HCT116 (cell line): ENCODE measurements around the gene MTREX. TPM values are rescaled to one million over a fixed set of nuclear protein-coding genes. Genes with fewer than 3 reads are reported as not detected.
A peak's percentile ranks its signal among the peaks of the same experiment; 100 is the strongest.

Experiments used
- ATAC-seq: fragments of 200-7000 bp; cut with Tn5 transposase; 2 replicates; pipeline ENCODE4 v1.9.1; 2020; ENCODE audit warnings: mild to moderate bottlenecking, moderate library complexity
- BruUV-seq: library from RNA; stranded (reverse); fragments of 400-500 nt; replicated peaks from 2 replicates; lab custom pipeline; 2021; lab: Mats Ljungman, UMichigan
- CTCF ChIA-PET: fragments of 300-600 bp; sonication (Branson Sonifier 250); formaldehyde crosslinking; loops from one replicate; lab custom pipeline; 2021; ENCODE audit warnings: antibody characterized with exemption; lab: Charles Lee
- POLR2A ChIA-PET: fragments of 300-600, 350-600 bp; sonication (Branson Sonifier 250); formaldehyde crosslinking; loops from one replicate; lab custom pipeline; 2021; ENCODE audit warnings: antibody characterized with exemption; lab: Charles Lee
- RAD21 ChIA-PET, 2 experiments: fragments of 300-600 bp; sonication (Branson Sonifier 250); formaldehyde crosslinking; loops; one replicate each; lab custom pipeline; 2023; ENCODE audit warnings: low total read pairs in 2 of 2; ENCODE audit not compliant: uncharacterized antibody in 2 of 2, unreplicated experiment in 2 of 2, low non-redundant PET in 1 of 2; lab: Charles Lee
- DNase-seq: peaks from one replicate; pipeline ENCODE4 v3.0.0-alpha.2; 2010; ENCODE audit warnings: low read depth, low spot score
- H2AFZ ChIP-seq: fragments of 200-600 bp; shearing (Covaris generic), sonication (generic); 2 replicates; pipeline ENCODE4 v1.6.1; 2017; ENCODE audit warnings: low read depth, mixed run types, mixed read lengths, antibody characterized with exemption, low read length; ENCODE audit not compliant: poor library complexity, severe bottlenecking
- H3K27ac ChIP-seq: 2 replicates; pipeline ENCODE4 v1.5.1; 2012; ENCODE audit warnings: low read depth, low read length
- H3K27me3 ChIP-seq: fragments of 200-600 bp; sonication (generic); 2 replicates; pipeline ENCODE4 v1.6.1; 2016; ENCODE audit warnings: mixed run types, low read length, mixed read lengths; ENCODE audit not compliant: insufficient read depth
- H3K36me3 ChIP-seq, 2 experiments: fragments of 200-500 bp in 1 of 2; fragments of 200-600 bp in 1 of 2; sonication (Bioruptor generic) in 1 of 2; sonication (generic) in 1 of 2; 2 replicates each; pipeline versions ENCODE4 v1.5.1 to v1.6.1; 2014 to 2016; ENCODE audit warnings: low read length in 2 of 2, inconsistent platforms in 1 of 2, mixed read lengths in 1 of 2, mixed run types in 1 of 2; ENCODE audit not compliant: insufficient read depth in 2 of 2, control insufficient read depth in 1 of 2
- H3K4me1 ChIP-seq, 2 experiments: fragments of 200-600 bp in 1 of 2; sonication (generic) in 1 of 2; 2 replicates each; pipeline versions ENCODE4 v1.5.1 to v1.6.1; 2012 to 2017; ENCODE audit warnings: low read length in 2 of 2, inconsistent platforms in 1 of 2, mild to moderate bottlenecking in 1 of 2, mixed read lengths in 1 of 2, mixed run types in 1 of 2, moderate library complexity in 1 of 2; ENCODE audit not compliant: insufficient read depth in 2 of 2, control insufficient read depth in 1 of 2
- H3K4me2 ChIP-seq: fragments of 200-600 bp; sonication (generic); 2 replicates; pipeline ENCODE4 v1.6.1; 2017; ENCODE audit warnings: mixed run types, low read length, mixed read lengths
- H3K4me3 ChIP-seq, 2 experiments: fragments of 200-600 bp in 1 of 2; sonication (generic) in 1 of 2; replicated peaks in 1 of 2; 2 replicates each; pipeline ENCODE4 v1.5.1; 2011 to 2016; ENCODE audit warnings: low read length in 2 of 2, control low read depth in 1 of 2, low read depth in 1 of 2, mild to moderate bottlenecking in 1 of 2, mixed read lengths in 1 of 2, mixed run types in 1 of 2
- H3K79me2 ChIP-seq: fragments of 200-600 bp; sonication (generic); 2 replicates; pipeline ENCODE4 v1.6.1; 2017; ENCODE audit warnings: mild to moderate bottlenecking, mixed run types, low read length, moderate library complexity, mixed read lengths; ENCODE audit not compliant: insufficient read depth
- H3K9ac ChIP-seq: fragments of 200-600 bp; sonication (generic); 2 replicates; pipeline ENCODE4 v1.6.1; 2016; ENCODE audit warnings: low read length, mixed read lengths
- H3K9me2 ChIP-seq: fragments of 200-600 bp; sonication (generic), shearing (Covaris generic); 2 replicates; pipeline ENCODE4 v1.6.1; 2017; ENCODE audit warnings: mixed run types, mild to moderate bottlenecking, moderate library complexity; ENCODE audit not compliant: insufficient read depth
- H3K9me3 ChIP-seq, 2 experiments: fragments of 200-500 bp in 1 of 2; fragments of 200-600 bp in 1 of 2; sonication (Bioruptor generic) in 1 of 2; sonication (generic) in 1 of 2; 2 replicates each; pipeline ENCODE4 v1.6.1; 2014 to 2017; ENCODE audit warnings: low read length in 2 of 2, mixed read lengths in 2 of 2, inconsistent platforms in 1 of 2, low read depth in 1 of 2, mild to moderate bottlenecking in 1 of 2, mixed run types in 1 of 2, moderate library complexity in 1 of 2; ENCODE audit not compliant: control insufficient read depth in 1 of 2, insufficient read depth in 1 of 2
- H4K20me1 ChIP-seq: fragments of 200-600 bp; sonication (generic), shearing (Covaris generic); 2 replicates; pipeline ENCODE4 v1.6.1; 2017; ENCODE audit warnings: mixed run types, mild to moderate bottlenecking, moderate library complexity; ENCODE audit not compliant: insufficient read depth
- ATF3 ChIP-seq: IDR thresholded peaks from 2 replicates; pipeline ENCODE4 v1.6.1; 2012
- CBX3 ChIP-seq: IDR thresholded peaks from 2 replicates; pipeline ENCODE4 v1.6.1; 2012; ENCODE audit warnings: low read depth
- CEBPB ChIP-seq: IDR thresholded peaks from 2 replicates; pipeline ENCODE4 v1.6.1; 2012; ENCODE audit warnings: low read depth
- CTCF ChIP-seq, 3 experiments: fragments of 200-600 bp in 1 of 3; sonication (generic) in 1 of 3; IDR thresholded peaks in 2 of 3; conservative IDR thresholded peaks in 1 of 3; 2 replicates each; pipeline ENCODE4 v1.5.1; 2012 to 2017; ENCODE audit warnings: low read depth in 2 of 3, low read length in 2 of 3, antibody characterized with exemption in 1 of 3, borderline replicate concordance in 1 of 3, control low read depth in 1 of 3, mild to moderate bottlenecking in 1 of 3, mixed read lengths in 1 of 3, mixed run types in 1 of 3, moderate library complexity in 1 of 3; ENCODE audit not compliant: insufficient read depth in 1 of 3
- EGR1 ChIP-seq: IDR thresholded peaks from 2 replicates; pipeline ENCODE4 v1.6.1; 2012; ENCODE audit warnings: low read depth
- EZH2 ChIP-seq: fragments of 200-600 bp; sonication (generic); IDR thresholded peaks from 2 replicates; pipeline ENCODE4 v1.6.1; 2017; ENCODE audit warnings: antibody characterized with exemption, mixed run types
- EZH2phosphoT487 ChIP-seq: fragments of 200-600 bp; IDR thresholded peaks from 2 replicates; pipeline ENCODE4 v1.6.1; 2018; ENCODE audit warnings: antibody characterized with exemption, borderline replicate concordance
- FOSL1 ChIP-seq: IDR thresholded peaks from 2 replicates; pipeline ENCODE4 v1.6.1; 2012; ENCODE audit warnings: low read depth
- JUND ChIP-seq: IDR thresholded peaks from 2 replicates; pipeline ENCODE4 v1.6.1; 2012
- MAX ChIP-seq: IDR thresholded peaks from 2 replicates; pipeline ENCODE4 v1.6.1; 2012
- POLR2AphosphoS5 ChIP-seq: IDR thresholded peaks from 2 replicates; pipeline ENCODE4 v1.6.1; 2011; ENCODE audit warnings: mild to moderate bottlenecking, low read depth, low read length, moderate library complexity
- RAD21 ChIP-seq: IDR thresholded peaks from 2 replicates; pipeline ENCODE4 v1.6.1; 2012; ENCODE audit warnings: low read depth, mild to moderate bottlenecking
- SIN3A ChIP-seq: IDR thresholded peaks from 2 replicates; pipeline ENCODE4 v1.6.1; 2012; ENCODE audit warnings: low read depth
- SP1 ChIP-seq: IDR thresholded peaks from 2 replicates; pipeline ENCODE4 v1.6.1; 2012; ENCODE audit warnings: low read depth
- SRF ChIP-seq: IDR thresholded peaks from 2 replicates; pipeline ENCODE4 v1.6.1; 2012; ENCODE audit warnings: low read depth
- ZFX ChIP-seq: fragments of 450-650 bp; IDR thresholded peaks from 2 replicates; pipeline ENCODE4 v1.6.1; 2017
- ZNF274 ChIP-seq: fragments of 200-500 bp; sonication (Bioruptor generic); IDR thresholded peaks from 2 replicates; pipeline ENCODE4 v1.6.1; 2014; ENCODE audit warnings: mild to moderate bottlenecking, low read depth, low read length, inconsistent platforms
- intact Hi-C: fragments of 100-400 bp; cut with micrococcal nuclease; formaldehyde crosslinking; loops from 2 replicates; pipeline ENCODE4 v1.10.0; 2022
- total RNA-seq: library from RNA; stranded (reverse); gene quantifications from one replicate; pipeline ENCODE4 v1.2.1, GENCODE V29; 2021; ENCODE audit not compliant: unreplicated experiment

MTREX gene
- total RNA-seq, 1 experiment from 2014 or later = 101 TPM

- Histone ChIP-seq H4K20me1 (no peaks in the 10 kb centered on the region), H3K9me2 (no peaks in the 10 kb centered on the region), H3K79me2 (no peaks in the 10 kb centered on the region), H3K4me2 (no peak overlapping the region; the same call in 1 of the 2 replicates), H3K27me3 (no peaks in the 10 kb centered on the region), H3K9ac (no peak overlapping the region)
- no TSS peak for BruUV-seq
- ATAC-seq = no peak; the same call in 1 of the 2 replicates
- no peak for DNase-seq
- intact Hi-C loops = no loop called here
- TF ChIP-seq FOSL1 (peak; percentile 59), CEBPB (peak; percentile 76), EGR1 (no peak), ZNF274 (no peak), RAD21 (no peak), EZH2phosphoT487 (no peak), ATF3 (no peak), SP1 (peak; percentile 27; the same call in 1 of the 2 replicates), MAX (no peak), JUND (peak; percentile 51), CTCF (IDR thresholded peaks at IDR 0.05 in 2 of 3, conservative IDR thresholded peaks at IDR 0.05 in 1 of 3; ENCODE audit: borderline replicate concordance in 1 of 3, insufficient read depth in 1 of 3, low read depth in 2 of 3, low read length in 2 of 3) (no peak), POLR2AphosphoS5 (no peak), SIN3A (no peak), CBX3 (no peak; the same call in 1 of the 2 replicates), SRF (no peak), EZH2 (no peak), ZFX (no peak)
- TF ChIP-seq, all 23 proteins: peak for 4
- Histone ChIP-seq H3K36me3 (peaks cover 3 to 22% of the 10 kb centered on the region in 2 experiments; a peak in 1 of 4 replicates), H3K27ac (no peak overlapping the region), H3K4me1 (peaks cover 10 to 22% of the 10 kb centered on the region in 2 experiments), H2AFZ (no peak overlapping the region), H3K9me3 (no peaks in the 10 kb centered on the region), H3K4me3 (no peak overlapping the region)
- ChIA-PET POLR2A (no interaction called here), RAD21 (no interaction called here), CTCF (no interaction called here)
Measured at GRCh38 chr5:55432549-55432948, 124.8 kb downstream of the MTREX start.
